HCT116 (cell line): ENCODE measurements around the gene GGTLC2. TPM values are rescaled to one million over a fixed set of nuclear protein-coding genes. Genes with fewer than 3 reads are reported as not detected.
"Not testable (repeated sequence)": the region's sequence is repeated elsewhere in the genome, so short reads cannot be mapped to it uniquely, and the experiment has no call there.

Experiments
- ATAC-seq: fragments of 200-7000 bp; cut with Tn5 transposase; 2 replicates; pipeline ENCODE4 v1.9.1; 2020; ENCODE audit warnings: mild to moderate bottlenecking, moderate library complexity
- BruUV-seq: library from RNA; stranded (reverse); fragments of 400-500 nt; replicated peaks from 2 replicates; lab custom pipeline; 2021; lab: Mats Ljungman, UMichigan
- CTCF ChIA-PET: fragments of 300-600 bp; sonication (Branson Sonifier 250); formaldehyde crosslinking; loops from one replicate; lab custom pipeline; 2021; ENCODE audit warnings: antibody characterized with exemption; lab: Charles Lee
- POLR2A ChIA-PET: fragments of 300-600, 350-600 bp; sonication (Branson Sonifier 250); formaldehyde crosslinking; loops from one replicate; lab custom pipeline; 2021; ENCODE audit warnings: antibody characterized with exemption; lab: Charles Lee
- RAD21 ChIA-PET, 2 experiments: fragments of 300-600 bp; sonication (Branson Sonifier 250); formaldehyde crosslinking; loops; one replicate each; lab custom pipeline; 2023; ENCODE audit warnings: low total read pairs in 2 of 2; ENCODE audit not compliant: uncharacterized antibody in 2 of 2, unreplicated experiment in 2 of 2, low non-redundant PET in 1 of 2; lab: Charles Lee
- DNase-seq: peaks from one replicate; pipeline ENCODE4 v3.0.0-alpha.2; 2010; ENCODE audit warnings: low read depth, low spot score
- H2AFZ ChIP-seq: fragments of 200-600 bp; shearing (Covaris generic), sonication (generic); 2 replicates; pipeline ENCODE4 v1.6.1; 2017; ENCODE audit warnings: low read depth, mixed run types, mixed read lengths, antibody characterized with exemption, low read length; ENCODE audit not compliant: poor library complexity, severe bottlenecking
- H3K27ac ChIP-seq: 2 replicates; pipeline ENCODE4 v1.5.1; 2012; ENCODE audit warnings: low read depth, low read length
- H3K27me3 ChIP-seq: fragments of 200-600 bp; sonication (generic); 2 replicates; pipeline ENCODE4 v1.6.1; 2016; ENCODE audit warnings: mixed run types, low read length, mixed read lengths; ENCODE audit not compliant: insufficient read depth
- H3K36me3 ChIP-seq, 2 experiments: fragments of 200-500 bp in 1 of 2; fragments of 200-600 bp in 1 of 2; sonication (Bioruptor generic) in 1 of 2; sonication (generic) in 1 of 2; 2 replicates each; pipeline versions ENCODE4 v1.5.1 to v1.6.1; 2014 to 2016; ENCODE audit warnings: low read length in 2 of 2, inconsistent platforms in 1 of 2, mixed read lengths in 1 of 2, mixed run types in 1 of 2; ENCODE audit not compliant: insufficient read depth in 2 of 2, control insufficient read depth in 1 of 2
- H3K4me1 ChIP-seq, 2 experiments: fragments of 200-600 bp in 1 of 2; sonication (generic) in 1 of 2; 2 replicates each; pipeline versions ENCODE4 v1.5.1 to v1.6.1; 2012 to 2017; ENCODE audit warnings: low read length in 2 of 2, inconsistent platforms in 1 of 2, mild to moderate bottlenecking in 1 of 2, mixed read lengths in 1 of 2, mixed run types in 1 of 2, moderate library complexity in 1 of 2; ENCODE audit not compliant: insufficient read depth in 2 of 2, control insufficient read depth in 1 of 2
- H3K4me2 ChIP-seq: fragments of 200-600 bp; sonication (generic); 2 replicates; pipeline ENCODE4 v1.6.1; 2017; ENCODE audit warnings: mixed run types, low read length, mixed read lengths
- H3K4me3 ChIP-seq, 2 experiments: fragments of 200-600 bp in 1 of 2; sonication (generic) in 1 of 2; replicated peaks in 1 of 2; 2 replicates each; pipeline ENCODE4 v1.5.1; 2011 to 2016; ENCODE audit warnings: low read length in 2 of 2, control low read depth in 1 of 2, low read depth in 1 of 2, mild to moderate bottlenecking in 1 of 2, mixed read lengths in 1 of 2, mixed run types in 1 of 2
- H3K79me2 ChIP-seq: fragments of 200-600 bp; sonication (generic); 2 replicates; pipeline ENCODE4 v1.6.1; 2017; ENCODE audit warnings: mild to moderate bottlenecking, mixed run types, low read length, moderate library complexity, mixed read lengths; ENCODE audit not compliant: insufficient read depth
- H3K9ac ChIP-seq: fragments of 200-600 bp; sonication (generic); 2 replicates; pipeline ENCODE4 v1.6.1; 2016; ENCODE audit warnings: low read length, mixed read lengths
- H3K9me2 ChIP-seq: fragments of 200-600 bp; sonication (generic), shearing (Covaris generic); 2 replicates; pipeline ENCODE4 v1.6.1; 2017; ENCODE audit warnings: mixed run types, mild to moderate bottlenecking, moderate library complexity; ENCODE audit not compliant: insufficient read depth
- H3K9me3 ChIP-seq, 2 experiments: fragments of 200-500 bp in 1 of 2; fragments of 200-600 bp in 1 of 2; sonication (Bioruptor generic) in 1 of 2; sonication (generic) in 1 of 2; 2 replicates each; pipeline ENCODE4 v1.6.1; 2014 to 2017; ENCODE audit warnings: low read length in 2 of 2, mixed read lengths in 2 of 2, inconsistent platforms in 1 of 2, low read depth in 1 of 2, mild to moderate bottlenecking in 1 of 2, mixed run types in 1 of 2, moderate library complexity in 1 of 2; ENCODE audit not compliant: control insufficient read depth in 1 of 2, insufficient read depth in 1 of 2
- H4K20me1 ChIP-seq: fragments of 200-600 bp; sonication (generic), shearing (Covaris generic); 2 replicates; pipeline ENCODE4 v1.6.1; 2017; ENCODE audit warnings: mixed run types, mild to moderate bottlenecking, moderate library complexity; ENCODE audit not compliant: insufficient read depth
- intact Hi-C: fragments of 100-400 bp; cut with micrococcal nuclease; formaldehyde crosslinking; loops from 2 replicates; pipeline ENCODE4 v1.10.0; 2022
- total RNA-seq: library from RNA; stranded (reverse); gene quantifications from one replicate; pipeline ENCODE4 v1.2.1, GENCODE V29; 2021; ENCODE audit not compliant: unreplicated experiment

The GGTLC2 gene
- total RNA-seq, 1 experiment from 2014 or later, result not detected

- H3K4me1 ChIP-seq, H3K36me3 ChIP-seq, ATAC-seq, H3K27ac ChIP-seq, H3K9me3 ChIP-seq, H3K79me2 ChIP-seq, H2AFZ ChIP-seq, H3K9me2 ChIP-seq, intact Hi-C loops, POLR2A ChIA-PET, CTCF ChIA-PET, RAD21 ChIA-PET, H3K27me3 ChIP-seq, DNase-seq, H3K4me3 ChIP-seq, BruUV-seq, H3K9ac ChIP-seq, H3K4me2 ChIP-seq, H4K20me1 ChIP-seq: not testable (repeated sequence)
These were observed 13.2 kb upstream of the GGTLC2 start for GRCh38 chr22:22631223-22631652.

GRCh38 chr22:22632226-22632625 is 12.2 kb upstream of the GGTLC2 start:
- H3K9ac ChIP-seq, H3K36me3 ChIP-seq, H3K4me1 ChIP-seq, H3K4me3 ChIP-seq, H3K27me3 ChIP-seq, RAD21 ChIA-PET, CTCF ChIA-PET, POLR2A ChIA-PET, BruUV-seq, H2AFZ ChIP-seq, H3K27ac ChIP-seq, intact Hi-C loops, H3K79me2 ChIP-seq, DNase-seq, H3K9me2 ChIP-seq, ATAC-seq, H4K20me1 ChIP-seq, H3K9me3 ChIP-seq, H3K4me2 ChIP-seq: not testable (repeated sequence)

- intact Hi-C loops, H3K9ac ChIP-seq, H3K79me2 ChIP-seq, H3K27me3 ChIP-seq, H3K9me2 ChIP-seq, H3K4me3 ChIP-seq, H3K27ac ChIP-seq, H4K20me1 ChIP-seq, ATAC-seq, BruUV-seq, POLR2A ChIA-PET, H2AFZ ChIP-seq, DNase-seq, CTCF ChIA-PET, H3K4me2 ChIP-seq, RAD21 ChIA-PET, H3K9me3 ChIP-seq, H3K36me3 ChIP-seq, H3K4me1 ChIP-seq: not testable (repeated sequence)
These were observed 10.9 kb upstream of the GGTLC2 start for GRCh38 chr22:22633533-22633932.
